HEK293 (cell line): ENCODE data around the gene CDC42EP5.

ENCODE experiments used
- CTCF ChIA-PET: fragments of 350-600 bp; formaldehyde crosslinking; extraction: SDS; loops from one replicate; lab custom pipeline; 2021; ENCODE audit warnings: antibody characterized with exemption; lab: Yijun Ruan, JAX
- POLR2A ChIA-PET: fragments of 300-600 bp; formaldehyde crosslinking; extraction: SDS; loops from one replicate; lab custom pipeline; 2020; ENCODE audit warnings: antibody characterized with exemption, inconsistent platforms; lab: Yijun Ruan, JAX
- H3K27ac ChIP-seq: fragments of 200-500 bp; sonication (Bioruptor generic); 2 replicates; pipeline ENCODE4 v1.5.1; 2014; ENCODE audit warnings: low read depth, low read length, control low read depth, inconsistent platforms; ENCODE audit errors: extremely low read depth
- H3K36me3 ChIP-seq, 2 experiments: fragments of 200-500 bp in 1 of 2; sonication (Bioruptor generic) in 1 of 2; 1 replicate in 1 of 2; 2 replicates in 1 of 2; pipeline ENCODE4 v1.5.1; 2014 to 2017; ENCODE audit warnings: inconsistent platforms in 2 of 2, low read length in 2 of 2; ENCODE audit not compliant: control insufficient read depth in 2 of 2, insufficient read depth in 1 of 2
- H3K4me1 ChIP-seq: fragments of 200-500 bp; sonication (Bioruptor generic); 2 replicates; pipeline ENCODE4 v1.5.1; 2014; ENCODE audit warnings: mild to moderate bottlenecking, low read length, inconsistent platforms; ENCODE audit not compliant: control insufficient read depth, insufficient read depth
- H3K4me3 ChIP-seq: 2 replicates; pipeline ENCODE4 v1.5.1; 2011; ENCODE audit warnings: low read depth, mild to moderate bottlenecking, control low read depth, low read length, moderate library complexity
- H3K9me3 ChIP-seq: fragments of 200-500 bp; sonication (Bioruptor generic); 2 replicates; pipeline ENCODE4 v1.5.1; 2014; ENCODE audit warnings: low read depth, low read length, inconsistent platforms; ENCODE audit not compliant: control insufficient read depth, insufficient read depth
- KLF8 ChIP-seq: fragments of 450-650 bp; formaldehyde crosslinking; IDR thresholded peaks from 2 replicates; pipeline ENCODE4 v1.5.1; 2016; ENCODE audit warnings: missing biosample characterization, missing genetic modification characterization
- TF ChIP-seq, protein P1 (sequence below): fragments of 450-650 bp; formaldehyde crosslinking; optimal IDR thresholded peaks from 2 replicates; pipeline ENCODE3; 2016; ENCODE audit warnings: missing biosample characterization, mild to moderate bottlenecking, missing genetic modification characterization

The CDC42EP5 gene

DNA sequence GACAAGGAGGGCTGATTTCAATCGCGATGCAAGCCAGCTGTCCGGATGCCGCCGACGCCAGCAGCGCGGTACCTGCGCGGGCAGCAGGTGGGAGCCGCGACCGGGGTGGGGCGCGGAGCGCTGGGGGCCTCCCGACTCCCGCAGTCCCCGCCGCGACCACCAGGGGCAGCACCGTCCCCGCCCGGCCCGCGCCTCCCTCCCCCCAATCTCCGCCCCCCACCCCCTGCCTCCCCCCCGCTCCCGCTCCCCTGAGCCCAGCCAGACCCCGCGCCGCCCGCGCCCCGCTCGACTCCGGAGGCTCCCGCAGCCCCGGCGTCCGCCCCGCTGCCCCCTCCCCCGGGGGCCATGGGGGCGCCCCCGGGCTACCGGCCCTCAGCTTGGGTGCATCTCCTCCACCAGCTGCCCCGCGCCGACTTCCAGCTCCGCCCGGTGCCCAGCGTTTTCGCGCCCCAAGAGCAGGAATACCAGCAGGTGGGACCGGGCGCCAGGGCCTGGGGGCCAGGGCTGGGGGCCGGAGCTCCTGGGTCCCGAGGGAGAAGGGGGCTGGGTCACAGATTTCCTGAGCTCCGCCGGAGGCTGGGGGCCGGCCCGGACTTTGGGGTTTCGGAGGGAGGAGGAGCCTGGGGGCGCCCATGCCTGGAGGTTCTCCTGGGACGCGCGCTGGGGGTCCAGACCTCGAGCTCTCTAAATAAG, 57.7 kb downstream of the CDC42EP5 start, which contains the start of gene TTYH1:
TTYH1 (plus strand) TSS at position 257 of the 693 bp plus-strand sequence; CDS start at position 346, 89 bp downstream.
- H3K27ac ChIP-seq: no peak within 1 kb of the TSS
- H3K4me3 ChIP-seq: peak within 1 kb of the TSS; percentile 9; the same call in 1 of the 2 replicates
- ChIA-PET POLR2A (interaction anchor here (1.0 kb wide), 1 partner anchor 15 kb away, joined by 3 read pairs; no protein-coding TSS in a partner anchor), CTCF (interaction anchor here (0.6 to 2.7 kb wide), 7 partner anchors 15 to 301 kb away, joined by 3 to 15 read pairs (median 3); no protein-coding TSS in a partner anchor)
- TF ChIP-seq KLF8 (tag by site-specific recombination): no peak
- TF ChIP-seq, protein P1, sequence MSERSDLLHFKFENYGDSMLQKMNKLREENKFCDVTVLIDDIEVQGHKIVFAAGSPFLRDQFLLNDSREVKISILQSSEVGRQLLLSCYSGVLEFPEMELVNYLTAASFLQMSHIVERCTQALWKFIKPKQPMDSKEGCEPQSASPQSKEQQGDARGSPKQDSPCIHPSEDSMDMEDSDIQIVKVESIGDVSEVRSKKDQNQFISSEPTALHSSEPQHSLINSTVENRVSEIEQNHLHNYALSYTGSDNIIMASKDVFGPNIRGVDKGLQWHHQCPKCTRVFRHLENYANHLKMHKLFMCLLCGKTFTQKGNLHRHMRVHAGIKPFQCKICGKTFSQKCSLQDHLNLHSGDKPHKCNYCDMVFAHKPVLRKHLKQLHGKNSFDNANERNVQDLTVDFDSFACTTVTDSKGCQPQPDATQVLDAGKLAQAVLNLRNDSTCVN (tag by site-specific recombination): peak; percentile 5
- H3K9me3 ChIP-seq: 0 out of 2 replicates have a peak, but pooled peaks cover 2% of the 10 kb centered on the region
- H3K4me1 ChIP-seq: no peaks in the 10 kb centered on the region; the same call in 1 of the 2 replicates
- no peaks in the 10 kb centered on the region for H3K36me3 ChIP-seq
